SU-DHL-6 (cell line): ENCODE data around the gene SYNDIG1.

Experiments used
- H2AFZ ChIP-seq: fragments of 200-600 bp; sonication (generic); 2 replicates; pipeline ENCODE4 v1.6.1; 2014; ENCODE audit warnings: low read depth, mild to moderate bottlenecking, moderate library complexity, mixed read lengths, antibody characterized with exemption, low read length; ENCODE audit not compliant: severe bottlenecking
- H3F3A ChIP-seq: fragments of 200-600 bp; shearing (Covaris generic); 2 replicates; pipeline ENCODE4 v1.6.0; 2016; ENCODE audit warnings: antibody characterized with exemption, mild to moderate bottlenecking; ENCODE audit not compliant: insufficient read depth
- H3K27ac ChIP-seq: fragments of 200-600 bp; sonication (generic); 2 replicates; pipeline ENCODE4 v1.5.1; 2016; ENCODE audit warnings: low read depth, mild to moderate bottlenecking, low read length, moderate library complexity, mixed read lengths
- H3K27me3 ChIP-seq: fragments of 200-600 bp; sonication (generic), shearing (Covaris generic); 2 replicates; pipeline ENCODE4 v1.6.0; 2014; ENCODE audit warnings: mild to moderate bottlenecking, low read length
- H3K36me3 ChIP-seq: fragments of 200-600 bp; sonication (generic); 2 replicates; pipeline ENCODE4 v1.6.1; 2014; ENCODE audit warnings: mild to moderate bottlenecking, low read length, mixed read lengths
- H3K4me2 ChIP-seq: fragments of 300-600, 200-600 bp; shearing (Covaris generic), sonication (generic); 2 replicates; pipeline ENCODE4 v1.6.0; 2014; ENCODE audit warnings: low read length, low read depth, mild to moderate bottlenecking; ENCODE audit not compliant: poor library complexity, severe bottlenecking
- H3K4me3 ChIP-seq: fragments of 200-600 bp; sonication (generic); 2 replicates; pipeline ENCODE4 v1.5.1; 2014; ENCODE audit warnings: antibody characterized with exemption, low read length, mild to moderate bottlenecking, mixed read lengths; ENCODE audit not compliant: insufficient read depth, poor library complexity, severe bottlenecking
- H3K79me2 ChIP-seq: fragments of 200-600 bp; sonication (generic); 2 replicates; pipeline ENCODE4 v1.6.1; 2014; ENCODE audit warnings: mild to moderate bottlenecking, low read length, moderate library complexity; ENCODE audit not compliant: insufficient read depth
- H3K9ac ChIP-seq: fragments of 200-600 bp; sonication (generic); 2 replicates; pipeline ENCODE4 v1.7.0; 2014; ENCODE audit warnings: mild to moderate bottlenecking, low read length
- H3K9me2 ChIP-seq: fragments of 200-600 bp; sonication (generic); replicated peaks from 2 replicates; pipeline ENCODE4 v1.6.1; 2014; ENCODE audit warnings: low read length; ENCODE audit not compliant: insufficient read depth
- H3K9me3 ChIP-seq: fragments of 200-600 bp; sonication (generic); 2 replicates; pipeline ENCODE4 v1.6.1; 2014; ENCODE audit warnings: low read length, mixed read lengths; ENCODE audit not compliant: insufficient read depth
- H4K20me1 ChIP-seq: fragments of 200-600 bp; sonication (generic); 2 replicates; pipeline ENCODE4 v1.6.1; 2014; ENCODE audit warnings: low read depth, mild to moderate bottlenecking, antibody characterized with exemption, low read length, moderate library complexity, mixed read lengths
- CTCF ChIP-seq: fragments of 200-600 bp; sonication (generic); IDR thresholded peaks from one replicate; pipeline ENCODE4 v1.5.1; 2017; ENCODE audit warnings: antibody characterized with exemption, mild to moderate bottlenecking, low read length, moderate library complexity; ENCODE audit not compliant: insufficient read depth, poor library complexity, severe bottlenecking
- EZH2phosphoT487 ChIP-seq: fragments of 200-600 bp; sonication (generic), shearing (Covaris generic); conservative IDR thresholded peaks from 2 replicates; pipeline ENCODE4 v1.6.1; 2018; ENCODE audit warnings: mild to moderate bottlenecking, antibody characterized with exemption, low read length, moderate library complexity, mixed read lengths

Gene SYNDIG1

DNA sequence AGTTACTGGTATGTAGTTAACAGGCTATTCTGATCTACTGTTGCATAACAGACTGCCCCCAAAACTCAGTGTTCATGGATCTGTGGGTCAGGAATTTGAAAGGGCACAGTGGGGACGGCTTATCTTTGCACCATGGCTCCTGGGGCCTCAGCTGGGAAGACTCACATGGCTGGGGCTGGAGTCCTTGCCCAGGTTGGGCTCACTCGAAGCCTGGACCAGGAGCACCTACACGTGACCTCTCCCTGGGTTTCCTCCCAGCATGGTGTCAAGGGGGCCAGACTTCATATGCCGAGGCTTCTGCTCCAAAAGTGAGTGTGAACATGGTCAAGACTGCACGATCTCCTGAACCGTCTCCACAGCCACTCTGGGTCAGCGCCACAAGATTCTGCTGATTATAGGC is 11.7 kb downstream of the SYNDIG1 start:
- Histone ChIP-seq H3K27ac (no peak overlapping the region), H2AFZ (no peak overlapping the region), H3K9me2 (no peaks in the 10 kb centered on the region), H3K36me3 (no peaks in the 10 kb centered on the region), H3K9me3 (no peaks in the 10 kb centered on the region), H3F3A (no peaks in the 10 kb centered on the region), H3K4me3 (no peak overlapping the region), H4K20me1 (no peaks in the 10 kb centered on the region), H3K4me2 (no peak overlapping the region), H3K9ac (no peak overlapping the region), H3K79me2 (no peaks in the 10 kb centered on the region), H3K27me3 (no peaks in the 10 kb centered on the region)
- TF ChIP-seq EZH2phosphoT487, result no peak
- no peak for TF ChIP-seq CTCF

GRCh38 chr20:24483435-24484080 is 14.1 kb downstream of the SYNDIG1 start:
- no peak overlapping the region for H3K4me3 ChIP-seq
- H3K9me3 ChIP-seq, result no peaks in the 10 kb centered on the region
- no peak overlapping the region for H3K9ac ChIP-seq
- no peaks in the 10 kb centered on the region for H4K20me1 ChIP-seq
- no peaks in the 10 kb centered on the region for H3K79me2 ChIP-seq
- TF ChIP-seq EZH2phosphoT487 (no peak), CTCF (no peak)
- H2AFZ ChIP-seq, result no peak overlapping the region
- H3K36me3 ChIP-seq, result no peaks in the 10 kb centered on the region
- no peaks in the 10 kb centered on the region for H3K9me2 ChIP-seq
- H3K27me3 ChIP-seq, result no peaks in the 10 kb centered on the region
- H3F3A ChIP-seq, result no peaks in the 10 kb centered on the region
- no peak overlapping the region for H3K4me2 ChIP-seq
- no peak overlapping the region for H3K27ac ChIP-seq

DNA sequence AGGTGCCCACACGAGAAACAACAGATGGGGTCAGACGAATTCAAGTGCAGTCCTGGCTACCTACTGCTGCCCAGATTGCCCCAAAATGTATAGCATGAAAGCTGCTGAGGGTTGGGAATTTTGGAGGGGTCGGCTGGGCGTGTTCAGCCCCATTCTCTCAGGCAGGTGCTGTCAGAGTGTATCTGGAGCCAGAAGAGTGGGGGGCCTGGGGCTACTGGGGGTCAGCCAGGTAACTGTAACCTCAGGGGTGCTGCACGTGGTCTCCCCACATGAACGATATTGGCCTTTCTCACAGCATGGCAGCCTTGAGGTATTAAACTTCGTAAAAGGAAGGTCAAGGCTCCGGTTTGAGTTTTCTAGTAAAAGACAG is 14.6 kb downstream of the SYNDIG1 start:
- H3K27me3 ChIP-seq, result no peaks in the 10 kb centered on the region
- no peak overlapping the region for H3K4me2 ChIP-seq
- no peak overlapping the region for H3K9ac ChIP-seq
- no peaks in the 10 kb centered on the region for H3K9me2 ChIP-seq
- TF ChIP-seq CTCF (no peak), EZH2phosphoT487 (no peak)
- H3K9me3 ChIP-seq, result no peaks in the 10 kb centered on the region
- H3F3A ChIP-seq, result no peaks in the 10 kb centered on the region
- no peaks in the 10 kb centered on the region for H4K20me1 ChIP-seq
- H3K79me2 ChIP-seq, result no peaks in the 10 kb centered on the region
- H3K4me3 ChIP-seq, result no peak overlapping the region
- no peaks in the 10 kb centered on the region for H3K36me3 ChIP-seq
- no peak overlapping the region for H2AFZ ChIP-seq
- H3K27ac ChIP-seq, result no peak overlapping the region
